ENCODE measurements around the gene ZKSCAN8. TPM values are rescaled to one million over a fixed set of nuclear protein-coding genes. Genes with fewer than 3 reads are reported as not detected.

The ZKSCAN8 gene
- total and polyA plus RNA-seq, 2 donors (not counting 1 experiment from before 2014, with no cell fraction given): 13.4 to 21.6 TPM

DNA sequence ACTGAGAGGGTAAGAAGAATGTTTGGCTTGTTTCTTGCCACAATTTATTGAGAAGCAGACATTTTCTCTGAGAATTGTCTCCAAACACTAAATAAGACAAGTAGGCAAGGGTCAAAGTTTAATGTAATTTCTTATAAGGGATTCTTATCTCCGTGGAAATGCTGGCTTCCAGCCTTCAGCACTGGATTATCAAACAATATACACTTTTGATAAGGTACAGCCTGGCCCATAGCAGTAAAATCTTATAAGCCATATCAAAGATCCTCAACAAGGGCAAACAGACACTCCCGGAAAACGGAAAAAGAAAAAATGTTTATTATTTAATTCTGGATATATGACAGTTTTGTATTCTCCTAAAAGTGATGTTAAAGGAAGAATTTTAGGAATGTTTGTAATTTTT is 64.8 kb downstream of the ZKSCAN8 start:
- TF ChIP-seq EZH2 (IDR thresholded peaks at IDR 0.05; ENCODE audit: low read length, missing control alignments): no peak
- TF ChIP-seq, protein P1, sequence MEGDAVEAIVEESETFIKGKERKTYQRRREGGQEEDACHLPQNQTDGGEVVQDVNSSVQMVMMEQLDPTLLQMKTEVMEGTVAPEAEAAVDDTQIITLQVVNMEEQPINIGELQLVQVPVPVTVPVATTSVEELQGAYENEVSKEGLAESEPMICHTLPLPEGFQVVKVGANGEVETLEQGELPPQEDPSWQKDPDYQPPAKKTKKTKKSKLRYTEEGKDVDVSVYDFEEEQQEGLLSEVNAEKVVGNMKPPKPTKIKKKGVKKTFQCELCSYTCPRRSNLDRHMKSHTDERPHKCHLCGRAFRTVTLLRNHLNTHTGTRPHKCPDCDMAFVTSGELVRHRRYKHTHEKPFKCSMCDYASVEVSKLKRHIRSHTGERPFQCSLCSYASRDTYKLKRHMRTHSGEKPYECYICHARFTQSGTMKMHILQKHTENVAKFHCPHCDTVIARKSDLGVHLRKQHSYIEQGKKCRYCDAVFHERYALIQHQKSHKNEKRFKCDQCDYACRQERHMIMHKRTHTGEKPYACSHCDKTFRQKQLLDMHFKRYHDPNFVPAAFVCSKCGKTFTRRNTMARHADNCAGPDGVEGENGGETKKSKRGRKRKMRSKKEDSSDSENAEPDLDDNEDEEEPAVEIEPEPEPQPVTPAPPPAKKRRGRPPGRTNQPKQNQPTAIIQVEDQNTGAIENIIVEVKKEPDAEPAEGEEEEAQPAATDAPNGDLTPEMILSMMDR (conservative IDR thresholded peaks at IDR 0.05 in 1 of 2, IDR thresholded peaks at IDR 0.05 in 1 of 2; ENCODE audit: low read depth in 1 of 2, low read length in 2 of 2): no peak
- H3K27me3 ChIP-seq (ENCODE audit: control insufficient read depth, insufficient read depth, low read length): peaks cover 17% of the 10 kb centered on the region
- H3K9ac ChIP-seq (ENCODE audit: insufficient read depth, low read length): no peak overlapping the region
- no peak overlapping the region for H3K4me3 ChIP-seq (replicated peaks in 1 of 4; ENCODE audit: control extremely low read depth in 1 of 4, insufficient read depth in 1 of 4, low read depth in 3 of 4, low read length in 4 of 4)
- no peaks in the 10 kb centered on the region for H4K20me1 ChIP-seq (ENCODE audit: control insufficient read depth, extremely low read depth, insufficient read depth, low read length)
- H3K4me1 ChIP-seq (ENCODE audit: control insufficient read depth, extremely low read depth, insufficient read depth, low read length): no peaks in the 10 kb centered on the region
- H3K9me3 ChIP-seq (ENCODE audit: control insufficient read depth, insufficient read depth, low read depth, low read length): no peaks in the 10 kb centered on the region
- no peak overlapping the region for H3K4me2 ChIP-seq (ENCODE audit: extremely low read depth, insufficient read depth, low read length)
- no peaks in the 10 kb centered on the region for H3K79me2 ChIP-seq (ENCODE audit: control insufficient read depth, insufficient read depth, low read length)
- no peak for DNase-seq (ENCODE audit: low read depth in 2 of 2)
- no peak overlapping the region for H3K27ac ChIP-seq (ENCODE audit: insufficient read depth, low read length)
- no peaks in the 10 kb centered on the region for H3K36me3 ChIP-seq (ENCODE audit: control insufficient read depth, insufficient read depth, low read length)
- no peak overlapping the region for H2AFZ ChIP-seq (ENCODE audit: low read length)

DNA sequence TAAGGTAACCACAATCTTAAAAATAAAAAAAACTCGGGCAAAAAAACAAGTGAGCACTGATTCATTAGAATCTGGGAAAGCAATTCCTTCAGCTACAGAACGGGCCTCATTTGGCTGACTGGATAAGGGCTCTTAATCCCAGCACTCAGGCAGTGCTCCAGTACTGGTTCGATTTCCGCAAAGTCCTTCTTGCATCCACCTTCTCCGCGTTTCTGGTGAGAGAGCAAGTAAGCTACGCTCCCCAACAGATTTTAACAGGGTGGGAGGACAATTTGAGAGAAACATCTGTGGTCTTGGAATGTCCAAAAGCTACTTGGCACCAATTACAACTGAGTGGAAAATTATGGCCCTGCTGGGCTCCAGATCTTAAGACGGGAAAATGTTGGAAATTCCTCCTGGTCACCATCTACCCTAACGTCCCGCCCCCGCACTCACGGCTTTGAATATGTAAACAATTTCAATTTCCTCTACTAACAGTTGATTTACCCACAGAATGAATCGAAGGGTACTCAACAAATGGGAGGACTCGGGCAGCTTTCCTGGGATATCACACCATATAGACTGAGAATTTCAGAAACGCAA is 65.3 kb downstream of the ZKSCAN8 start:
- peak overlapping the region; percentile 86 for H3K4me2 ChIP-seq (ENCODE audit: extremely low read depth, insufficient read depth, low read length)
- peak overlapping the region; percentile 36 to 71 (median 50) for H3K4me3 ChIP-seq (replicated peaks in 1 of 4; ENCODE audit: control extremely low read depth in 1 of 4, insufficient read depth in 1 of 4, low read depth in 3 of 4, low read length in 4 of 4)
- H3K27ac ChIP-seq (ENCODE audit: insufficient read depth, low read length): no peak overlapping the region
- TF ChIP-seq, protein P1 (conservative IDR thresholded peaks at IDR 0.05 in 1 of 2, IDR thresholded peaks at IDR 0.05 in 1 of 2; ENCODE audit: low read depth in 1 of 2, low read length in 2 of 2): no peak
- no peak for TF ChIP-seq EZH2 (IDR thresholded peaks at IDR 0.05; ENCODE audit: low read length, missing control alignments)
- H3K36me3 ChIP-seq (ENCODE audit: control insufficient read depth, insufficient read depth, low read length): no peaks in the 10 kb centered on the region
- H3K27me3 ChIP-seq (ENCODE audit: control insufficient read depth, insufficient read depth, low read length): peaks cover 21% of the 10 kb centered on the region
- H3K9me3 ChIP-seq (ENCODE audit: control insufficient read depth, insufficient read depth, low read depth, low read length): no peaks in the 10 kb centered on the region
- H2AFZ ChIP-seq (ENCODE audit: low read length): peak overlapping the region; percentile 63
- H4K20me1 ChIP-seq (ENCODE audit: control insufficient read depth, extremely low read depth, insufficient read depth, low read length): no peaks in the 10 kb centered on the region
- no peaks in the 10 kb centered on the region for H3K79me2 ChIP-seq (ENCODE audit: control insufficient read depth, insufficient read depth, low read length)
- no peaks in the 10 kb centered on the region for H3K4me1 ChIP-seq (ENCODE audit: control insufficient read depth, extremely low read depth, insufficient read depth, low read length)
- peak; percentile 7 to 9 for DNase-seq (ENCODE audit: low read depth in 2 of 2)
- H3K9ac ChIP-seq (ENCODE audit: insufficient read depth, low read length): no peak overlapping the region

DNA sequence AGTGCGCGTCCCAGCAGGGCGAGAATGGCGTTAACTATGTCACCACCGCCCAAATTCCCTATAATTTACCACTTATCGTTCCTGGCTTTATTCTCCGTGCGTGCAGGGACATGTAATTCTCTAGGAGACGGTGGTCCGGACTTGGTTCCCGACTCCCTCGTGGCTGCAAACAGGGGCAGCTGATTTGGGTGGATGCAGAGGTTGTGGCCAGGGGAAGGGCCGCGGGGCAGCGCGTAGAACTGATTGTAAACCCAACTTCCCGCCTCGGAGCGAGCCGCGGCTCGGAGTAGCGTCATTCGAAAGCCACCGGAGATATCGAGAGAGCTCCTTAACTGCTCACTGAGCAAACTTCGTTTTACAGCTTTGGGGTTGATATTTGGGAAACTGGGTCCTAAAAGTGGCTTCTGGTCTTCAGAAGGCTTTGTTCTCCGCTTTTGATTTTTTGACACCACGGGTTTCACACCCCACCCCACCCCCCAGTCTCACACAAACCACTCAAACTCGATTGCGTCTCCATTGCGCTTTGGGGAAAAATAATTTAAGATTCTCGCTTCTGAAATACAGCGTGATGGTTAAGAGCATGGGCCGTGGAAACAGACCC is 65.9 kb downstream of the ZKSCAN8 start:
- TF ChIP-seq, protein P1 (conservative IDR thresholded peaks at IDR 0.05 in 1 of 2, IDR thresholded peaks at IDR 0.05 in 1 of 2; ENCODE audit: low read depth in 1 of 2, low read length in 2 of 2): no peak
- no peak for TF ChIP-seq EZH2 (IDR thresholded peaks at IDR 0.05; ENCODE audit: low read length, missing control alignments)
- Histone ChIP-seq H3K4me1 (ENCODE audit: control insufficient read depth, extremely low read depth, insufficient read depth, low read length) (no peaks in the 10 kb centered on the region), H3K4me2 (ENCODE audit: extremely low read depth, insufficient read depth, low read length) (peak overlapping the region; percentile 86), H3K27me3 (ENCODE audit: control insufficient read depth, insufficient read depth, low read length) (peaks cover 21% of the 10 kb centered on the region), H3K9ac (ENCODE audit: insufficient read depth, low read length) (no peak overlapping the region), H4K20me1 (ENCODE audit: control insufficient read depth, extremely low read depth, insufficient read depth, low read length) (no peaks in the 10 kb centered on the region), H3K9me3 (ENCODE audit: control insufficient read depth, insufficient read depth, low read depth, low read length) (no peaks in the 10 kb centered on the region), H3K4me3 (replicated peaks in 1 of 4; ENCODE audit: control extremely low read depth in 1 of 4, insufficient read depth in 1 of 4, low read depth in 3 of 4, low read length in 4 of 4) (peak overlapping the region; percentile 36 to 71 (median 50)), H3K36me3 (ENCODE audit: control insufficient read depth, insufficient read depth, low read length) (no peaks in the 10 kb centered on the region), H3K79me2 (ENCODE audit: control insufficient read depth, insufficient read depth, low read length) (no peaks in the 10 kb centered on the region), H2AFZ (ENCODE audit: low read length) (peak overlapping the region; percentile 63), H3K27ac (ENCODE audit: insufficient read depth, low read length) (no peak overlapping the region)
- DNase-seq (ENCODE audit: low read depth in 2 of 2): peak; percentile 36 to 38

Measured in fibroblast of lung (primary cell).